ENCODE results near the gene GALR2.
"Not testable (repeated sequence)": the region's sequence is repeated elsewhere in the genome, so short reads cannot be mapped to it uniquely, and the experiment has no call there.

GALR2 gene

GRCh38 chr17:76076765-76077583 lies 2.4 kb downstream of the GALR2 start:
- Histone ChIP-seq H3K4me1 (ENCODE audit: control insufficient read depth in 1 of 2, insufficient read depth in 1 of 2, low read depth in 1 of 2, low read length in 1 of 2) (peaks cover 51 to 54% of the 10 kb centered on the region in 2 experiments), H3K9me3 (no peaks in the 10 kb centered on the region), H3K36me3 (peaks cover 9% of the 10 kb centered on the region), H3K27ac (peak overlapping the region; percentile 29), H3K4me3 (ENCODE audit: low read depth in 1 of 2, low read length in 1 of 2) (peak overlapping the region; percentile 2 to 43), H3K27me3 (peaks cover 76% of the 10 kb centered on the region)
- no peak for TF ChIP-seq CTCF (IDR thresholded peaks at IDR 0.05)

DNA sequence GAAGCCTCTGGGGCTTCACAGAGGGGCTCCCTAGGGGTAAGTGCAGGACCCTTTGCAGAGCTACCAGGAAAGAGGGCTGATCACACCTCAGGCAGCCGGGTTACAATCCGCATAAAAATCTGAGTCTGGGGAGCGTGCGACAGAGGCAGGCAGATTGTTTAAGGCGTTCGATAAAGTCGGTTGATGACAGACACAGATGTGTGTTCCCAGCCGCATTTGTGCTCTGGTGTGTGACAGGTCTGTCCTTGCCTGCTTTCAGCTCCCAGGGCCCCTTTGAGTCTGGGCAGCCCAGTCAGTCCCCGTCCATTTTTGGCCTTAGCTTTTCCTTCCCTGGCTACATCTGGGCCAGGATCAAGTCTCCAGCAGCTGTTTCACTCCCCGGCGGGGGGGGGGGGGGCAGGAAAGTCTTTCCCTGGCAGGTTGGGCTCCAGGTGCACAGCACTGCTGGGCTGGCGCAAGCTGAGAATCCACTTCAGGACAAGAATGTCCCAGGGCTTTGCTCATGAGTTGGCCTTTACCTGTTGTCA lies 3.1 kb downstream of the GALR2 start:
- Histone ChIP-seq H3K27ac (no peak overlapping the region), H3K27me3 (peaks cover 76% of the 10 kb centered on the region), H3K4me1 (ENCODE audit: control insufficient read depth in 1 of 2, insufficient read depth in 1 of 2, low read depth in 1 of 2, low read length in 1 of 2) (peaks cover 48 to 52% of the 10 kb centered on the region in 2 experiments), H3K36me3 (peaks cover 15% of the 10 kb centered on the region), H3K4me3 (ENCODE audit: low read depth in 1 of 2, low read length in 1 of 2) (peak overlapping the region in 1 of 2 experiments; percentile 43), H3K9me3 (no peaks in the 10 kb centered on the region)
- no peak for TF ChIP-seq CTCF (IDR thresholded peaks at IDR 0.05)

GRCh38 chr17:76078370-76078769 lies 3.8 kb downstream of the GALR2 start:
- H3K4me1 ChIP-seq (ENCODE audit: control insufficient read depth in 1 of 2, insufficient read depth in 1 of 2, low read depth in 1 of 2, low read length in 1 of 2): peaks cover 43 to 46% of the 10 kb centered on the region in 2 experiments

GRCh38 chr17:76078860-76079534 lies 4.4 kb downstream of the GALR2 start, which contains the start of gene ZACN:
Gene ZACN (plus strand): TSS chr17:76079182. CDS start chr17:76079265, 83 bp downstream.
- H3K27me3 ChIP-seq: peaks cover 69% of the 10 kb centered on the region
- TF ChIP-seq CTCF (IDR thresholded peaks at IDR 0.05): no peak
- H3K36me3 ChIP-seq: peaks cover 29% of the 10 kb centered on the region
- H3K4me3 ChIP-seq (ENCODE audit: low read depth in 1 of 2, low read length in 1 of 2): no peak within 1 kb of the TSS
- H3K4me1 ChIP-seq (ENCODE audit: control insufficient read depth in 1 of 2, insufficient read depth in 1 of 2, low read depth in 1 of 2, low read length in 1 of 2): peaks cover 43 to 46% of the 10 kb centered on the region in 2 experiments
- H3K27ac ChIP-seq: no peak within 1 kb of the TSS
- H3K9me3 ChIP-seq: no peaks in the 10 kb centered on the region

More at GRCh38 chr17:76078370-76078769, 3.8 kb downstream of the GALR2 start:
- Histone ChIP-seq H3K36me3 (peaks cover 23% of the 10 kb centered on the region), H3K27me3 (peaks cover 75% of the 10 kb centered on the region)
- not testable (repeated sequence) for H3K4me3 ChIP-seq (ENCODE audit: low read depth in 1 of 2, low read length in 1 of 2); H3K9me3 ChIP-seq; H3K27ac ChIP-seq

DNA sequence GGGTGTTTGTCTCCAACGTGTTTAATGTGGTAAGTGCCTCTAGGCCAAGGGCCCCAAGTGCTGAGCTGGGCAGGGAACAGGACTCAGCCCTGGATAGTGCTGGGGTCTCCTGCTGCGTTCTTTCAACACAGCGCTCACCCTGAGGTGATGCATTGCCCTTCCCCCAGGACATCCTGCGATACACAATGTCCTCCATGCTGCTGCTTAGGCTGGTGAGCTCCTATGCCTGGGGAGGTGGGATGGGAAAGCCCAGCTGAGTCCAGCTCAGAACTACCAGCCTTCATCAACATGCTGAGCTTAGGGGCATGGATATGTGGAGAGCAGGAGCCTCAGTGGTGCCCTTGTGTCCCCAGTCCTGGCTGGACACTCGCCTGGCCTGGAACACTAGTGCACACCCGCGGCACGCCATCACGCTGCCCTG lies 5.0 kb downstream of the GALR2 start:
- Histone ChIP-seq H3K27me3 (peaks cover 63% of the 10 kb centered on the region), H3K4me1 (ENCODE audit: control insufficient read depth in 1 of 2, insufficient read depth in 1 of 2, low read depth in 1 of 2, low read length in 1 of 2) (peaks cover 38 to 42% of the 10 kb centered on the region in 2 experiments), H3K27ac (no peak overlapping the region), H3K9me3 (no peaks in the 10 kb centered on the region), H3K4me3 (ENCODE audit: low read depth in 1 of 2, low read length in 1 of 2) (no peak overlapping the region), H3K36me3 (peaks cover 34% of the 10 kb centered on the region)
- TF ChIP-seq CTCF (IDR thresholded peaks at IDR 0.05): no peak

Data from neutrophil (primary cell).